Esophagus squamous epithelium (tissue), 4 donors: ENCODE results near the gene MAP1B.

Experiments used
- POLR2A ChIP-seq, 4 donors: fragments of 450-650 bp; IDR thresholded peaks; one replicate each; pipeline ENCODE4 v1.6.1; 2017; ENCODE audit warnings: antibody characterized with exemption in 4 of 4, mild to moderate bottlenecking in 4 of 4, moderate library complexity in 3 of 4
- TF ChIP-seq, protein P1 (sequence below), 6 experiments: fragments of 450-650 bp in 4 of 6; fragments of 200-600 bp in 2 of 6; sonication (generic) in 2 of 6; IDR thresholded peaks; one replicate each; pipeline ENCODE4 v1.5.1; 2016 to 2019; ENCODE audit warnings: antibody characterized with exemption in 6 of 6, mild to moderate bottlenecking in 4 of 6, moderate library complexity in 4 of 6

DNA sequence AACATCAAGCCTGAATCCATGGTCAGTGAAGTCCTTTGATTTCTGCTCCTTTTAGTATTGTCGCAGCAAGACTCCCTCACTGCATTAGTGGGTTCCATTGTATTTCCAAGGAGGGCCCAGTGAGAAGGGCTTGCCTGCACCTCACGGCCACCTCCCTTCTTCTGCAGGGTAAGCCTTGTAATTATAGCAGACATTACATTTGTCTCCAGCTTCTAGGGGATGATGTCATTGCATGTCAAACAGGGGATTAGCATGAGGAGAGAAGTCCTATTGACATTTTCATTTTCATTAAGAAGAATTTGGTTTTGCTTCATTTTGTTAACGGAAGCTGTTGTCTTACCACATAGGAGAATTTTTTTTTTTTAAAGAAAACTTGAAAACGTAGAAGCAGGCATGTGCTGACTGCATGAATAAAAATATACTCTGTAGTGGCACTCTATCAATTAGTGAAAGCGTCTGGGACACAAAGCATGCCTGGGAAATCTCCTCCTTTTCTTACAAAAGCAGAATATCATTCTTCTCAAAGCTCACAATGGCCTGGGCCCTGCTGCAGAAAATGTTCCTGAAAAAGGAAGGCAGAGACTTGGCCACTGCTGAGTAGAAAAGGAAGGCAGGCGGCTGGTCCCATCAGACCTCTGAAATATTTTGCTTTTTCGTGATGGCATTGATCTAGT is 27.1 kb downstream of the MAP1B start:
- no peak for TF ChIP-seq POLR2A (IDR thresholded peaks at IDR 0.05)
- TF ChIP-seq, protein P1, sequence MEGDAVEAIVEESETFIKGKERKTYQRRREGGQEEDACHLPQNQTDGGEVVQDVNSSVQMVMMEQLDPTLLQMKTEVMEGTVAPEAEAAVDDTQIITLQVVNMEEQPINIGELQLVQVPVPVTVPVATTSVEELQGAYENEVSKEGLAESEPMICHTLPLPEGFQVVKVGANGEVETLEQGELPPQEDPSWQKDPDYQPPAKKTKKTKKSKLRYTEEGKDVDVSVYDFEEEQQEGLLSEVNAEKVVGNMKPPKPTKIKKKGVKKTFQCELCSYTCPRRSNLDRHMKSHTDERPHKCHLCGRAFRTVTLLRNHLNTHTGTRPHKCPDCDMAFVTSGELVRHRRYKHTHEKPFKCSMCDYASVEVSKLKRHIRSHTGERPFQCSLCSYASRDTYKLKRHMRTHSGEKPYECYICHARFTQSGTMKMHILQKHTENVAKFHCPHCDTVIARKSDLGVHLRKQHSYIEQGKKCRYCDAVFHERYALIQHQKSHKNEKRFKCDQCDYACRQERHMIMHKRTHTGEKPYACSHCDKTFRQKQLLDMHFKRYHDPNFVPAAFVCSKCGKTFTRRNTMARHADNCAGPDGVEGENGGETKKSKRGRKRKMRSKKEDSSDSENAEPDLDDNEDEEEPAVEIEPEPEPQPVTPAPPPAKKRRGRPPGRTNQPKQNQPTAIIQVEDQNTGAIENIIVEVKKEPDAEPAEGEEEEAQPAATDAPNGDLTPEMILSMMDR (IDR thresholded peaks at IDR 0.05) = peak in 1 of 6 experiments; percentile 32
